ENCODE data around the gene CRHR1. TPM values are rescaled to one million over a fixed set of nuclear protein-coding genes. Genes with fewer than 3 reads are reported as not detected.

CRHR1 gene
- total RNA-seq, 3 donors from 2014 or later: 1.6 to 2.8 TPM; not detected in 1

DNA sequence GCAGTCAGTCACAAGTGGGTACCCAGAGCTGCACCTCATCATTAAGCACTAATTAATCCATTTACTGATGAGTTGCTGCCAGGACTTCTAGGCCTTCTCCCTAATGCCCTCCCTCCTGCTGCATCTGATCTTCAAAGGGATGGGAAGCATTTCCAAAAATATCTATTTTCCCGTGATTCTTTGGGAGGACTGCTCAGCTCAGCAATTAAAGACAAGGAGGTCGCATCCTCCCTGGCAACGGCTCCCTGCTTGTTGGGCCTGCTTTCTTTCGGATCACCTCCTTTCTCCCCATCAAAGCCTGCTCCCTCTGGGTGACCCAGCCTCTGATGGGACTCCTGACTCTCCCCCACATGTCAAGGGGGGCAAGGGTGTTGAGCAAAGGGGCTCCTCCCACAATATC lies 34.6 kb downstream of the CRHR1 start:
- no peak for DNase-seq (ENCODE audit: low spot score in 2 of 2)
- no peaks in the 10 kb centered on the region for H3K27me3 ChIP-seq
- TF ChIP-seq, protein P1, sequence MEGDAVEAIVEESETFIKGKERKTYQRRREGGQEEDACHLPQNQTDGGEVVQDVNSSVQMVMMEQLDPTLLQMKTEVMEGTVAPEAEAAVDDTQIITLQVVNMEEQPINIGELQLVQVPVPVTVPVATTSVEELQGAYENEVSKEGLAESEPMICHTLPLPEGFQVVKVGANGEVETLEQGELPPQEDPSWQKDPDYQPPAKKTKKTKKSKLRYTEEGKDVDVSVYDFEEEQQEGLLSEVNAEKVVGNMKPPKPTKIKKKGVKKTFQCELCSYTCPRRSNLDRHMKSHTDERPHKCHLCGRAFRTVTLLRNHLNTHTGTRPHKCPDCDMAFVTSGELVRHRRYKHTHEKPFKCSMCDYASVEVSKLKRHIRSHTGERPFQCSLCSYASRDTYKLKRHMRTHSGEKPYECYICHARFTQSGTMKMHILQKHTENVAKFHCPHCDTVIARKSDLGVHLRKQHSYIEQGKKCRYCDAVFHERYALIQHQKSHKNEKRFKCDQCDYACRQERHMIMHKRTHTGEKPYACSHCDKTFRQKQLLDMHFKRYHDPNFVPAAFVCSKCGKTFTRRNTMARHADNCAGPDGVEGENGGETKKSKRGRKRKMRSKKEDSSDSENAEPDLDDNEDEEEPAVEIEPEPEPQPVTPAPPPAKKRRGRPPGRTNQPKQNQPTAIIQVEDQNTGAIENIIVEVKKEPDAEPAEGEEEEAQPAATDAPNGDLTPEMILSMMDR (IDR thresholded peaks at IDR 0.05): no peak
- TF ChIP-seq POLR2A (IDR thresholded peaks at IDR 0.05) (no peak), POLR2AphosphoS5 (IDR thresholded peaks at IDR 0.05) (no peak)
- intact Hi-C loops (cut with DNase I; ENCODE audit: low total_unique reads): no loop called here
- no peaks in the 10 kb centered on the region for H3K4me1 ChIP-seq
- H3K9me3 ChIP-seq: no peaks in the 10 kb centered on the region
- H3K36me3 ChIP-seq: no peaks in the 10 kb centered on the region
- H3K27ac ChIP-seq: no peak overlapping the region
- no peak overlapping the region for H3K4me3 ChIP-seq

DNA sequence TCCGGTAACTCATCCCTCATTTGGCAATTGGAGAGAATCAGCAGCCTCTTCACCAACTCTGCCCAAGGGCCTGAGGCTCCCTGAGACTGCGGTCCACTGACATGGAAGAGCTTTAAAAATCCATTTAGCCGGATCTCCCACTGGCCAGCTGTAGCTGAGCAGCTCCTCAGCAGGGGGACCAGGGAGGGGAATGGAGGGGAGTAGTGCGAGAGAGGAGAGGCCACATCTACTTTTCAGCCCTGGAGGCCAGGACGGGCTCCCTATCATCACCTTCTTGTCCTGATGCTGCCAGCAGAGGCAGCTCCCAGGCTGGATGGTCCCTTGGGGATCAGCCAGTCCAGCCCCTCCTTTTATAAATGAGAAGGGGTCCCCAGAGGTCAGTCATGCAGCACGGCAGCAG lies 35.5 kb downstream of the CRHR1 start:
- H3K27me3 ChIP-seq: no peaks in the 10 kb centered on the region
- H3K9me3 ChIP-seq: no peaks in the 10 kb centered on the region
- no peak for DNase-seq (ENCODE audit: low spot score in 2 of 2)
- H3K36me3 ChIP-seq: no peaks in the 10 kb centered on the region
- no peak overlapping the region for H3K4me3 ChIP-seq
- H3K27ac ChIP-seq: no peak overlapping the region
- no peaks in the 10 kb centered on the region for H3K4me1 ChIP-seq
- TF ChIP-seq POLR2A (IDR thresholded peaks at IDR 0.05): no peak
- TF ChIP-seq, protein P1 (IDR thresholded peaks at IDR 0.05): no peak
- no peak for TF ChIP-seq POLR2AphosphoS5 (IDR thresholded peaks at IDR 0.05)
- intact Hi-C loops (cut with DNase I; ENCODE audit: low total_unique reads): no loop called here

DNA sequence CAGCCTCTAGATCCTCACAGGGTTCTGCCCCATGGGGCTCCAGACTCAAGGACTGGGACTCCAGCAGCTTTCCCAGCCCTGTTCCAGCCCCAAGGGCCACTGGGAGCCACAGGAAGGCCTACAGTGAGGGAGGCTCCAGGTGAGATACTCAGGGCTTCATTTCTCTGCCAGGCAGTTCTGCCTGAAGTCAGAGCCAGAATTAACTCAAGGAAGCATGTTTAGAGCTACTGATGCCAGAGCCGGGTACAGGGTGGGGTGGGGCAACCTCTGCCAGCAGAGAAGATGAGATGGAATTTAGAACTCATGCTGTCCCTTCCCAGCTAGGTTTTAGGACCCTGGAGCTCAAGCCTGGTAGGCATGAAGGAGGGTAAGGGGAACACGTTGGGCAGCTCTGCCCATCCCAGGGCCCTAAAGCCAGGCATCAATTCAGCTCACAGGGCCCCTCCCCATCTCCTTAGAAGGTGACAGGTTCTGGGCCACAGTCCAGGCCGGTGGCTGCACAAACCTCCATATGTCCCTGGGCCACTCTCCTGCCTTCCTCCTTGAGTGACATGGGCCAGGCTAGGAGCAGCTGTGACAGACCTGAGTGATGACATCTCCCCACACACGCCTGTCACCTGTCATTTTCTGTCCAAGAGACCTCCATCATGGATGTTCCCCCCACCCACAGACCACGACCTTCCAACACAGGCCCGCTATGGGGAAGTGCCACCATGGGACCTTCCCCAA lies 36.1 kb downstream of the CRHR1 start:
- Histone ChIP-seq H3K36me3 (no peaks in the 10 kb centered on the region), H3K4me1 (no peaks in the 10 kb centered on the region), H3K27me3 (no peaks in the 10 kb centered on the region), H3K27ac (no peak overlapping the region), H3K4me3 (no peak overlapping the region), H3K9me3 (no peaks in the 10 kb centered on the region)
- intact Hi-C loops (cut with DNase I; ENCODE audit: low total_unique reads): no loop called here
- TF ChIP-seq, protein P1 (IDR thresholded peaks at IDR 0.05): no peak
- TF ChIP-seq POLR2A (IDR thresholded peaks at IDR 0.05): no peak
- no peak for TF ChIP-seq POLR2AphosphoS5 (IDR thresholded peaks at IDR 0.05)
- no peak for DNase-seq (ENCODE audit: low spot score in 2 of 2)

DNA sequence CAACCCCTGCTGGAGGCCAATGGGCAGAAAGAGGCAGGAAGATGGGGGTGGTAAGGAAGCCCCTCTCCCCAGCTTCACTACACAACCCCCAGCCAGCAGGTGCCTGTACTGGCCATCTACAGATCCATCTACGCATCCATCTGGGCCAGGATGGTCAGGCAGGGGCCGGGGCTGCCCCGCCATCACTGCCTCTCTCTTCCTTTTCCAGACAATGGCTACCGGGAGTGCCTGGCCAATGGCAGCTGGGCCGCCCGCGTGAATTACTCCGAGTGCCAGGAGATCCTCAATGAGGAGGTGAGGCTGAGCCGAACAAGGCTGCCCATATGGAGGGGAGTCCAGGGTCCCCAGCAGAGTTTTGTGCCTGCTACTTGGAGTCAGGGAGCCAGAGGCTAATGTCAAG lies 37.0 kb downstream of the CRHR1 start:
- no peak overlapping the region for H3K27ac ChIP-seq
- no peaks in the 10 kb centered on the region for H3K36me3 ChIP-seq
- H3K27me3 ChIP-seq: no peaks in the 10 kb centered on the region
- H3K4me3 ChIP-seq: no peak overlapping the region
- no peaks in the 10 kb centered on the region for H3K4me1 ChIP-seq
- H3K9me3 ChIP-seq: no peaks in the 10 kb centered on the region
- no peak for TF ChIP-seq POLR2AphosphoS5 (IDR thresholded peaks at IDR 0.05)
- TF ChIP-seq POLR2A (IDR thresholded peaks at IDR 0.05): no peak
- TF ChIP-seq, protein P1 (IDR thresholded peaks at IDR 0.05): no peak
- no peak for DNase-seq (ENCODE audit: low spot score in 2 of 2)
- intact Hi-C loops (cut with DNase I; ENCODE audit: low total_unique reads): no loop called here

DNA sequence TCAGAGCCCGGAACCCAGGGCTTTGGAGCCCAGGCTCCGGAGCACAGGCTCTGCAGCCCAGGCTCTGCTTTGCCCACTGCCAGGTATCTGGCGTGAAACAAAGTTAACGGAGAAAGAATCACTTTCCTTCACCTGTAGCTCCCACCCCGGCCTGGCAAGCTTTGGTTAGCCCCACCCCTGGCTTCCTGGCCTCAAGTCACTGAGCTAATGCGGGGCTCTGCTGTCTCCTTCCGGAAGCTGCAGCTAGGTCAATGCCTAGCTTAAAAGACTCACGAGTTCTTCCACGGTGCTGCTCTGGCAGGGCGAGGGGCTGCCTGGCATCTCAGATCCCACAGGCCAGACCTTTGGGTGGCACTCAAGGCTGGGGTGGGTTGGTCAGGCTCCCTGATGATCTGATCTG lies 39.5 kb downstream of the CRHR1 start:
- Histone ChIP-seq H3K27ac (no peak overlapping the region), H3K9me3 (no peaks in the 10 kb centered on the region), H3K36me3 (no peaks in the 10 kb centered on the region), H3K27me3 (no peaks in the 10 kb centered on the region), H3K4me1 (no peaks in the 10 kb centered on the region), H3K4me3 (no peak overlapping the region)
- TF ChIP-seq, protein P1 (IDR thresholded peaks at IDR 0.05): no peak
- no peak for TF ChIP-seq POLR2A (IDR thresholded peaks at IDR 0.05)
- no peak for TF ChIP-seq POLR2AphosphoS5 (IDR thresholded peaks at IDR 0.05)
- DNase-seq (ENCODE audit: low spot score in 2 of 2): no peak
- intact Hi-C loops (cut with DNase I; ENCODE audit: low total_unique reads): no loop called here
